Gastrocnemius medialis (tissue), 4 donors: Measurements from ENCODE around the gene SNTG2.

Experiments
- POLR2A ChIP-seq, 2 donors: fragments of 450-650 bp; IDR thresholded peaks; one replicate each; pipeline ENCODE4 v1.6.1; 2017; ENCODE audit warnings: antibody characterized with exemption in 2 of 2, mild to moderate bottlenecking in 2 of 2, moderate library complexity in 2 of 2
- TF ChIP-seq, protein P1 (sequence below), 5 experiments: fragments of 450-650 bp in 3 of 5; fragments of 200-600 bp in 2 of 5; sonication (generic) in 2 of 5; IDR thresholded peaks in 4 of 5; conservative IDR thresholded peaks in 1 of 5; 1 replicate in 4 of 5; 2 replicates in 1 of 5; pipeline ENCODE4 v1.5.1; 2016 to 2019; ENCODE audit warnings: antibody characterized with exemption in 5 of 5, mild to moderate bottlenecking in 3 of 5, moderate library complexity in 3 of 5

DNA sequence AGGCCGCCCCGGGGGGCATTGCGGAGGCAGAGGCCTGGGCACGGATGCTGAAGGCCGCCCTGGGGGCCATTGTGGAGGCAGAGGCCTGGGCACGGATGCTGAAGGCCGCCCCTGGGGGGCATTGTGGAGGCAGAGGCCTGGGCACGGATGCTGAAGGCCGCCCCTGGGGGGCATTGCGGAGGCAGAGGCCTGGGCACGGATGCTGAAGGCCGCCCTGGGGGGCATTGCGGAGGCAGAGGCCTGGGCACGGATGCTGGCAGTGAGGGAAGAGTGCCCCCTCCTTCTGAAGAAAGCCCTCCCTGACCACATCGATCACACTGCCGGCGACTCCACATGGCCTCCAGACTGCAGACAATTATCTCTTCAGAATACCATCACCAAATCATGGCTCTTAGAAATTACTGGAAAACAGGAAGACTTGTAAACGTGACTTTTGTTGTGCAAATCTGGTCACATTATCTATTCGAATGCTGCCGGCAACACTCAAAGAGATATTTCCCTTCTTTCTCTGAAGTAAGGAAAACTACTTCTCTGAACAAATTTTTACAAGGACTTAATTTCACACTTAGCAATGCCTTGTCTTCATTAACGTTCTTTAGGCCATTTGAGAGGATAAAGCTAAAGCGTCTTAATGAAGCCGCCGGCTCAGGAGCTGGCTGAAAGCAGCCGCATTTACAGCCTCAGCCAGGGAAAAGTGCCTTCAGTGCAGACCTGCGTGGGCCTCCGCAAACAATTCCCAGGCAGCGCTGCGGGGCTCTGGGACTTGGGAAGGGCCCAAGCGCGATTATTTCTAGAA is 18.1 kb upstream of the SNTG2 start:
- TF ChIP-seq, protein P1, sequence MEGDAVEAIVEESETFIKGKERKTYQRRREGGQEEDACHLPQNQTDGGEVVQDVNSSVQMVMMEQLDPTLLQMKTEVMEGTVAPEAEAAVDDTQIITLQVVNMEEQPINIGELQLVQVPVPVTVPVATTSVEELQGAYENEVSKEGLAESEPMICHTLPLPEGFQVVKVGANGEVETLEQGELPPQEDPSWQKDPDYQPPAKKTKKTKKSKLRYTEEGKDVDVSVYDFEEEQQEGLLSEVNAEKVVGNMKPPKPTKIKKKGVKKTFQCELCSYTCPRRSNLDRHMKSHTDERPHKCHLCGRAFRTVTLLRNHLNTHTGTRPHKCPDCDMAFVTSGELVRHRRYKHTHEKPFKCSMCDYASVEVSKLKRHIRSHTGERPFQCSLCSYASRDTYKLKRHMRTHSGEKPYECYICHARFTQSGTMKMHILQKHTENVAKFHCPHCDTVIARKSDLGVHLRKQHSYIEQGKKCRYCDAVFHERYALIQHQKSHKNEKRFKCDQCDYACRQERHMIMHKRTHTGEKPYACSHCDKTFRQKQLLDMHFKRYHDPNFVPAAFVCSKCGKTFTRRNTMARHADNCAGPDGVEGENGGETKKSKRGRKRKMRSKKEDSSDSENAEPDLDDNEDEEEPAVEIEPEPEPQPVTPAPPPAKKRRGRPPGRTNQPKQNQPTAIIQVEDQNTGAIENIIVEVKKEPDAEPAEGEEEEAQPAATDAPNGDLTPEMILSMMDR (IDR thresholded peaks at IDR 0.05 in 4 of 5, conservative IDR thresholded peaks at IDR 0.05 in 1 of 5) = no peak
- TF ChIP-seq POLR2A (IDR thresholded peaks at IDR 0.05) = no peak
